ENCODE measurements around the gene ATG2B.

The ATG2B gene

GRCh38 chr14:96270565-96271420 lies 92.3 kb downstream of the ATG2B start:
- no peak for DNase-seq

- no peak for DNase-seq
Measured at GRCh38 chr14:96269359-96269710, 93.8 kb downstream of the ATG2B start.

GRCh38 chr14:96268431-96269358 lies 94.4 kb downstream of the ATG2B start:
- DNase-seq, result no peak

GRCh38 chr14:96267916-96268315 lies 95.2 kb downstream of the ATG2B start:
- no peak for DNase-seq

DNA sequence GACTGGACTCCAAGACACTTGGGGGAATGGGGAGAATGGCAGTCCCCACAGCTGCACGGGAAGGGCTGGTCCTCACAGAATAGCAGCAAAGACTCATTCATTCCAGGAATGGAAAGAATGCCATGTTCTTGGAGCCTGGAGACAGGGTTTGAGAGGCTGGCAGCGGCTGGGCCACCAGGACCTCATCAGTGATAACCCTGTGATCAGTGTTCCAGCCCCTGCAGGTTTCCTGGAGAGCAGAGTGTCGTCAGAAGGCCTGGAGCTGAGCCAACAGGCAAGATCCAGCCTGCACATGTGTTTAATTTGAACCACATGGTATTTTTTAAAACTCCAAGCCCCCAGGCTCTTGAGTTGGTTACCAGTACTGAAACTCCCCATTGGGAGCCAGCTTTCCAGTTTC lies 95.8 kb downstream of the ATG2B start:
- DNase-seq, result no peak

DNA sequence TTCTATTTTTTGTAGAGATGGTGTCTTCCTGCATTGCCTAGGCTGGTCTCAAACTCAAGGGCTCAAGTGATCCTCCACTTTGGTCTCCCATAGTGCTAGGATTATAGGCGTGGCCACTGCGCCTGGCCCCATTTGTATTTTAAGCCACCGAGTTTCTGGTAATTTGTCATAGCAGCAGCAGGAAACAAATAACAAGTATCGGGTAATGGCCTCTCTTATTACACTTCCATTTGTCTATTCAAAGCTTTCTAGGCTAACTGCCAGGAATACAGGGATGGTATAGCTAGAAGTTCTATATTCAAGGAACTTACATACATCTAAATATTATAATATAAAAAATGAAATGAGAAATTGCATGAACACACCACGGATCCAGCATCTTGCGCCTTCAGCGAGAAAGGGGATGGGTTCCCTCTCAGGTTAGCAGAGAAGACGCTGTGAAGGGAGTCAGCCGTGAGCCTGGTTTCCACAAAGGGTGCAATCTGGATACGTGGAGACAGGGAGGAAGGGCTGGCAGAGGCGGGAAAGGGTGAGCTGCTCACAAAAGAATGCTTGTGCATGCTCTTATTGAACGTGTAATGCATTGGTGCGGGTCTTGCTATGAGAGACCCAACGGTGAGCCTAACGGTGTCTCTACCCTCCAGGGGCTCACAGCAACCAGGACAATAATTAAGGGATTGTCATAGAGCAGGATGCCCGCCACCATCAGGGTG lies 97.6 kb downstream of the ATG2B start:
- DNase-seq, result no peak

DNA sequence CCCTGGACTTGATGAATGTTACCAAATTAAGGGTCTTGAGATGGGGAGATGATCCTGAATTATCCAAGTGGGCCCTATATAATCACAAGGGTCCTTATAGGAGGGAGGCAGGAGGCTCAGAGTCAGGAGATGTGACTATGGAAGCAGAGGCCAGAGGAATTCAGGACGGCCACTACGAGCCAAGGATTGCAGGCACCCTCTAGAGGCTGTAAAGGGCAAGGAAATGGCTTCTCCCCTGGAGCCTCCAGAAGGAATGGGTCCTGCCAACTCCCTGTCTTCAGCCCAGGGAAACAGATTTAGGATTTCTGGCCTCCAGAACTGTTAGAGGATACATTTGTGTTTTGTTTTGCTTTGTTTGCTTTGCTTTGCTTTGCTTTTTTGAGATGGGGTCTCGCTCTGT lies 98.3 kb downstream of the ATG2B start:
- no peak for DNase-seq

DNA sequence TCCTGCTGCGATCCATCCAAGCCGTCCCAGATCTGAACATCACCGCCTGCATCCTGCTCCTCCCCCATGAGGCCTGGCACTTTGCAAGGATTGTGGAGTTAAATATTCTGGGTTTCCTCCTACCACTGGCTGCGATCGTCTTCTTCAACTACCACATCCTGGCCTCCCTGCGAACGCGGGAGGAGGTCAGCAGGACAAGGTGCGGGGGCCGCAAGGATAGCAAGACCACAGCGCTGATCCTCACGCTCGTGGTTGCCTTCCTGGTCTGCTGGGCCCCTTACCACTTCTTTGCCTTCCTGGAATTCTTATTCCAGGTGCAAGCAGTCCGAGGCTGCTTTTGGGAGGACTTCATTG lies 99.0 kb downstream of the ATG2B start:
- DNase-seq, result no peak

DNA sequence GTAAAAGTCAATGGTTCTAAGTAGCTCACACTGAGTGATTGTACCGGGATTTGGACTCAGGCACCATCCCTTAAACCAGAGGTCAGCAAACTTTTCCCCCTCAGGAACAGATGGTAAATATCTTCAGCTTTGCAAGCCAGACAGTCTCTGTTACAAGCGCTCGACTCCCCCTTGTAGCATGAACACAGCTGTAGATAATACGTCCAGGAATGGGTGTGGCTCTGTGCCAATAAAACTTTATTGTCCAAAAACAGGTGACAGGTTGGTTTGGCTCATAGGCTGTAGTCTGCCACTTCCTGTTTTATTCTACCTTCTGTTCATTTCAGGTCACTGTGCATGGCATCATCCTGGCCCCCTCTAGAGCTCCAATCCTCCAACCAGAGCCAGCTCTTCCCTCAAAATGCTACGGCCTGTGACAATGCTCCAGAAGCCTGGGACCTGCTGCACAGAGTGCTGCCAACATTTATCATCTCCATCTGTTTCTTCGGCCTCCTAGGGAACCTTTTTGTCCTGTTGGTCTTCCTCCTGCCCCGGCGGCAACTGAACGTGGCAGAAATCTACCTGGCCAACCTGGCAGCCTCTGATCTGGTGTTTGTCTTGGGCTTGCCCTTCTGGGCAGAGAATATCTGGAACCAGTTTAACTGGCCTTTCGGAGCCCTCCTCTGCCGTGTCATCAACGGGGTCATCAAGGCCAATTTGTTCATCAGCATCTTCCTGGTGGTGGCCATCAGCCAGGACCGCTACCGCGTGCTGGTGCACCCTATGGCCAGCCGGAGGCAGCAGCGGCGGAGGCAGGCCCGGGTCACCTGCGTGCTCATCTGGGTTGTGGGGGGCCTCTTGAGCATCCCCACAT lies 99.6 kb downstream of the ATG2B start:
- DNase-seq, result no peak

DNA sequence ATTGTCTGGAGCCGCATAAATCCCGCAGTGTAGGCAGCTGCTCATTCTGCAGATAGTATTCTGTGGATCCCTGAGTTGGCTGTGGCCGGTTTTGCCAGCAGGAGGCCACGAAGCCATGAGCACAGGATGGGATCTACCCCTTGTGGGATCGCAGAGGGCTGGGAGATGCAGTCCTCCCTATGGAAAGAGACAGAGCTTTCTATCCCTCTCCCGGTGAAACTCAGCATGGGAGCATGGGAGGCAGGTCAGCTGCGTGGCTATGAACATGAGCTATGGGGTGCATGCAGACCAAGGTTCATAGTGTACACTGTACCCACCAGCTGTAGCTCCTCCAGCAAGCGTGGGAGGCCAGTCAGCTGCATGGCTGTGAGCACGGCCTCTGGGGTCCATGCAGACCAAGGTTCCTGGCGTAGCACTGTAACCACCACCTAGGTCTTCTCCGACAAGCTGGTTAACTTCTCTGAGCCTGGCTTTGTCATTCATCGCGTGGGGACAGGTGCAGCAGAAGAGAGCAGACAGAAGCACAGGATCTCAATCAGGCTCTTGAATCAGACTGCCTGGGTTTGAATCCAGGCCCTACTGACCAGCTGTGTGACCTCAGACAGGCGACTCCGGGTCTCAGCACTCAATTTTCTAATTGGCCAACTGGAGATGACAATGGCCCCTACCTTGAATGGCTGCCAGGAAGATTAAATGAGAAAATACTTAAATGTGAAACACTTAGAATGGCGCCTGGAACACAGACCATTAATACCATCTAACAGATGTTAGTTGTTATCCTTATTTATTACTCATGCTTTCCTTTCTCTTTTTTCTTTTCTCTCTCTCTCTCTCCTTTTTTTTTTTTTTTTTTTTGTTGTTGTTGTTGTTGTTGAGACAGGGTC lies 101.1 kb downstream of the ATG2B start:
- no peak for DNase-seq

- DNase-seq, result no peak
Measured at GRCh38 chr14:96261053-96261452, 102.1 kb downstream of the ATG2B start.

GRCh38 chr14:96260341-96260821 lies 102.8 kb downstream of the ATG2B start:
- DNase-seq, result no peak

DNA sequence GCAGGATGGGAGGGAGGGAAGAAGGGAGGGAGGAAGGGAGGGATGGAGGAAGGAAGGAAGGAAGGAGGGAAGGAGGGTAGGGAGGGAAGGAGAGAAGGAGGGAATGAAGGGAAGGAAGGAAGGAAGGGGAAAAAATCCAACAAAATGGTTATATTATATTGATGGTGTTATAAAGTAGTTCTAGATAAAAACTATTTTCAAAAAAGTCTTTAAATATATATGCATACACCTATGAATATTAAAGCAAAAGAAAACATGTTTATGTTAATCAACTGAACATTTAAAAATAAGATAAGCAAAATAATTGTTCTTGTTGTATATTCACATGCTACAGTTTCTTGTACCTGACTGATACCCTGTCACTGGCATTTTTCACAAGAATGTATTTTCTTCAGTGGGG lies 105.2 kb downstream of the ATG2B start:
- DNase-seq, result no peak

DNA sequence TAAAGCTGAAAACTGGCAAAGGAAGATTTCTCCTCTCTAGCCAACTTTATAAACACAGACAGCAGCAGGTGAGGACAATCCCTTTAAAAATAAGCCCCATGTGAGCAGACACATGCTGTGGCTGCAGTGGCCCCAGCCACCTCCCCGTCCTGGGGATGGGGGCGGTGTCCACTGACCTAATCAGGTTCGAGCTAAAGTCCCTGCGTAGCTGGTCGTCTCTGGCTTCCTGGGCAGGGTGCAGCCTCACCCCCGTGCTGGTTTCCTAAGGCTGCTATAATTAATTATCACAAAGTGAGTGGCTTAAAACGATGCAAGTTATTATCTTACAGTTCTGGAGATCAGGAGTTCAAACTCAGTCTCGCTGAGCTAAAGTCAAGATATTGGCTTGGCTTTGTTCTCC lies 106.1 kb downstream of the ATG2B start:
- DNase-seq, result no peak

GRCh38 chr14:96256407-96256806 lies 106.7 kb downstream of the ATG2B start:
- no peak for DNase-seq

- no peak for DNase-seq
Measured at GRCh38 chr14:96255501-96256366, 107.4 kb downstream of the ATG2B start, which contains the start of gene BDKRB1. BDKRB1 (plus strand) TSS chr14:96256210; CDS start chr14:96263683, 7,473 bp downstream.

- DNase-seq, result no peak
Measured at GRCh38 chr14:96254687-96255086, 108.5 kb downstream of the ATG2B start.

DNA sequence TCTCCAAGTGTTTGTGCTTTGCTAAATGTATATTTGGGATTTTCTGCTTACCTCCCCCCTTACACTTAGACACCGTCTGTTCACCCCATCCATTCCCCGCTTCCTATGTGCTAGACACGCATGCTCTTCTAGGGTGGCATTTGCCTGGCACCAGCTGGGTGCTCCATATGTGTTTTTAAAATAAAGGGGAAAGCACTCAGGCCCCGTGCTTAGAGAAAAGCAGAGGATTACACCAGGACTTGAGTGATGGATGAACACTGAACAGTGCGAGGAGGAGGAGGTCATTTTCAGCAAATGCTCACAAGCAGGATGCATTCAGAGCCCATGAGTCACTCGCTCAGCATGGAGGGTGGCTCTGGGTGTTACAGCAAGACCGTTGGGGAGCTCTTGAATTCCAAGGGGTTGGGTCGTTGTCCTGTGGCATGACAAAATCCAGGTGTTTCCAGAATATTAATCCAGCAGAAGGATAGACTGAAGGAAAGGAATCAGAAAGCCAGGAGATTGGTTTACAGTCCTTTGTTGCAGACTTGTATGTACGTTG lies 110.1 kb downstream of the ATG2B start:
- DNase-seq, result no peak

- no peak for DNase-seq
Measured at GRCh38 chr14:96252323-96252998, 110.7 kb downstream of the ATG2B start.

All from T-helper 1 cell (primary cell).